ENCODE measurements around the gene EVA1B.
A peak's percentile ranks its signal among the peaks of the same experiment; 100 is the strongest.

EVA1B gene

DNA sequence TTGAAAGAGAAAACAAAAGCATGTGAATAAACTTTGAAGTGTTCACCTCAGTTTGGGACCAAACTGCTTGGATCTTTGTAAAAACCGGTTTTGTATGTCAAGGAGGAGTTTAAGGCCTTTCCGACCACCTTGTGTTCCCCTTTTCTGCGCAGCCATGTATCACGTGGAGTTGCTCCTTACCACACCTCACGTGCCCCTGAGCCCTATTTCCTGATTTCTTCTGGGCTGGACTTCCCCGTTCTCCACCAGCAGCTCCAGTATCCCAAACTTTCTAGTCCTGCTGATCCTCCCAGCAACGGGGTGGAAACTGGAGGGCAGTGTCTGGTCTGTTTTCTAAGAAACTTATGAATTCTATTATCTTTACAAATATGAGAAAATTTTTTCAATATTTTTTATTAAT, 18.9 kb downstream of the EVA1B start:
- H3K4me3 ChIP-seq (ENCODE audit: low read depth in 1 of 2, low read length in 1 of 2) = no peak overlapping the region
- peaks cover 44 to 46% of the 10 kb centered on the region in 2 experiments for H3K4me1 ChIP-seq (ENCODE audit: control insufficient read depth in 1 of 2, insufficient read depth in 1 of 2, low read depth in 1 of 2, low read length in 1 of 2)
- H3K36me3 ChIP-seq = peaks cover 47% of the 10 kb centered on the region
- H3K9me3 ChIP-seq = no peaks in the 10 kb centered on the region
- H3K27ac ChIP-seq = peak overlapping the region; percentile 63
- H3K27me3 ChIP-seq = no peaks in the 10 kb centered on the region
- TF ChIP-seq, protein P1, sequence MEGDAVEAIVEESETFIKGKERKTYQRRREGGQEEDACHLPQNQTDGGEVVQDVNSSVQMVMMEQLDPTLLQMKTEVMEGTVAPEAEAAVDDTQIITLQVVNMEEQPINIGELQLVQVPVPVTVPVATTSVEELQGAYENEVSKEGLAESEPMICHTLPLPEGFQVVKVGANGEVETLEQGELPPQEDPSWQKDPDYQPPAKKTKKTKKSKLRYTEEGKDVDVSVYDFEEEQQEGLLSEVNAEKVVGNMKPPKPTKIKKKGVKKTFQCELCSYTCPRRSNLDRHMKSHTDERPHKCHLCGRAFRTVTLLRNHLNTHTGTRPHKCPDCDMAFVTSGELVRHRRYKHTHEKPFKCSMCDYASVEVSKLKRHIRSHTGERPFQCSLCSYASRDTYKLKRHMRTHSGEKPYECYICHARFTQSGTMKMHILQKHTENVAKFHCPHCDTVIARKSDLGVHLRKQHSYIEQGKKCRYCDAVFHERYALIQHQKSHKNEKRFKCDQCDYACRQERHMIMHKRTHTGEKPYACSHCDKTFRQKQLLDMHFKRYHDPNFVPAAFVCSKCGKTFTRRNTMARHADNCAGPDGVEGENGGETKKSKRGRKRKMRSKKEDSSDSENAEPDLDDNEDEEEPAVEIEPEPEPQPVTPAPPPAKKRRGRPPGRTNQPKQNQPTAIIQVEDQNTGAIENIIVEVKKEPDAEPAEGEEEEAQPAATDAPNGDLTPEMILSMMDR (IDR thresholded peaks at IDR 0.05) = no peak

DNA sequence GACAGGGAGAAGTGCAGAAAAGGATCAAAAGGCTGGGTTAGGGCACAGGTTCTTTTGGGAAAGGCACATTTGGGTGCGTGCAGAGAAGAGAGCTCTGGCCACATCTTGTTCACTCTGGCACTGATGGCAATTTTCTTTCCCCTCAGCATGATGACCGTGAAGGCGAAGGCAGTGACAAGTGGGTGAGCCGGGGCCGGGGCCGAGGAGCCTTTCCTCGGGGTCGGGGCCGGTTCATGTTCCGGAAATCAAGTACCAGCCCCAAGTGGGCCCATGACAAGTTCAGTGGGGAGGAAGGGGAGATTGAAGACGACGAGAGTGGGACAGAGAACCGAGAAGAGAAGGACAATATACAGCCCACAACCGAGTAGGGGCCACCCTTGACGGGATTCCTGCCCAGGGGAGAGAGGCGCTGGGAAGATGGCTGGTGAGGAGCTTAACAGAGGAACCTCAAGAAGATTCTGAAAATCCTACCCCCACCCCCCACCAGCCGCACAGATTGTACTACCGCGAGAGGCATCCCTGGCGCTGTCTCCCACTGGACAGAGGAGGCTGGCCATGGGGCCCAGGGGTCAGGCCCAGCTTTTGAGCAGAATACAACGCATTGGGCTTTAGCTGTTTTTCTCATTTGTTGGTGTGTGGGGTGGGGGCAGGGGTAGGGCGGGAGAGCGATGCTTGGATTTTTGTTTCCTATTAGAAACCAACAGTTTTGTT, 19.6 kb downstream of the EVA1B start:
- Histone ChIP-seq H3K4me1 (ENCODE audit: control insufficient read depth in 1 of 2, insufficient read depth in 1 of 2, low read depth in 1 of 2, low read length in 1 of 2) (peaks cover 44 to 46% of the 10 kb centered on the region in 2 experiments), H3K36me3 (peaks cover 53% of the 10 kb centered on the region), H3K4me3 (ENCODE audit: low read depth in 1 of 2, low read length in 1 of 2) (no peak overlapping the region), H3K27me3 (no peaks in the 10 kb centered on the region), H3K9me3 (no peaks in the 10 kb centered on the region), H3K27ac (peak overlapping the region; percentile 63)
- TF ChIP-seq, protein P1 (IDR thresholded peaks at IDR 0.05) = no peak

- peaks cover 59% of the 10 kb centered on the region for H3K36me3 ChIP-seq
- no peaks in the 10 kb centered on the region for H3K27me3 ChIP-seq
- peaks cover 44 to 46% of the 10 kb centered on the region in 2 experiments for H3K4me1 ChIP-seq (ENCODE audit: control insufficient read depth in 1 of 2, insufficient read depth in 1 of 2, low read depth in 1 of 2, low read length in 1 of 2)
- no peaks in the 10 kb centered on the region for H3K9me3 ChIP-seq
- no peak overlapping the region for H3K4me3 ChIP-seq (ENCODE audit: low read depth in 1 of 2, low read length in 1 of 2)
- TF ChIP-seq, protein P1 (IDR thresholded peaks at IDR 0.05) = no peak
- H3K27ac ChIP-seq = peak overlapping the region; percentile 63
Measured at GRCh38 chr1:36303244-36303643, 20.2 kb downstream of the EVA1B start.

DNA sequence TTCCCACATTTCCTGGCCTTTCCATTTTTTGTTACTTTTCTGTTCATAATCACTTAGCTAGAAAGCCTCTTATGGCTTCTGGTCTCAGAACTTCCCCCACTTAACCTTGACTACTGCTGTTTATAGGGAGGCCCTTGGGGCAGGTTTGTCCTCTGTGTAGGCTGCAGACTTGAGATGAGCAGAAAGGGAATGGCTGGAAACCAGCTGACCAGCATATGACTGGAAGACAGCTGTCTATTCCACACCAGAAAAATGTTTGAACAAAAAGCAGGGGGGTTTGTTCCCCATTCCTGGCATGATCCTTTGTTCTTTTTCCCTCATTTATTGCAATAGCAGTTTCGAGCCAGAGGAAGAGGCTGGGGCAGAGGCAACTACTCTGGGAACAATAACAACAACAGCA, 22.2 kb downstream of the EVA1B start:
- Histone ChIP-seq H3K27me3 (no peaks in the 10 kb centered on the region), H3K4me1 (ENCODE audit: control insufficient read depth in 1 of 2, insufficient read depth in 1 of 2, low read depth in 1 of 2, low read length in 1 of 2) (peaks cover 24 to 31% of the 10 kb centered on the region in 2 experiments), H3K9me3 (no peaks in the 10 kb centered on the region), H3K36me3 (peaks cover 77% of the 10 kb centered on the region), H3K4me3 (ENCODE audit: low read depth in 1 of 2, low read length in 1 of 2) (no peak overlapping the region), H3K27ac (peak overlapping the region; percentile 48)
- TF ChIP-seq, protein P1 (IDR thresholded peaks at IDR 0.05) = no peak

GRCh38 chr1:36300526-36300925, 22.9 kb downstream of the EVA1B start:
- Histone ChIP-seq H3K27ac (peak overlapping the region; percentile 48), H3K4me1 (ENCODE audit: control insufficient read depth in 1 of 2, insufficient read depth in 1 of 2, low read depth in 1 of 2, low read length in 1 of 2) (peaks cover 17 to 24% of the 10 kb centered on the region in 2 experiments), H3K9me3 (no peaks in the 10 kb centered on the region), H3K4me3 (ENCODE audit: low read depth in 1 of 2, low read length in 1 of 2) (no peak overlapping the region), H3K27me3 (no peaks in the 10 kb centered on the region), H3K36me3 (peaks cover 81% of the 10 kb centered on the region)
- TF ChIP-seq, protein P1 (IDR thresholded peaks at IDR 0.05) = no peak
